Fibroblast of the aortic adventitia (primary cell): ENCODE results near the gene PINLYP. TPM values are rescaled to one million over a fixed set of nuclear protein-coding genes. Genes with fewer than 3 reads are reported as not detected.

Experiments used
- DNase-seq: peaks from one replicate; pipeline ENCODE4 v3.0.0-alpha.2; 2010; ENCODE audit warnings: low read depth
- H3K4me3 ChIP-seq: 2 replicates; pipeline ENCODE4 v1.5.1; 2011; ENCODE audit warnings: low read depth, mild to moderate bottlenecking, control low read depth, low read length, moderate library complexity
- total RNA-seq: library from RNA; depleted of rRNA; stranded (reverse); fragments of >200 nt; gene quantifications from 2 replicates; pipeline ENCODE4 v1.2.3, GENCODE V29; 2012; ENCODE audit warnings: low replicate concordance
- TF ChIP-seq, protein P1 (sequence below): IDR thresholded peaks from 2 replicates; pipeline ENCODE4 v1.5.1; 2011; ENCODE audit warnings: mild to moderate bottlenecking, low read length, control low read depth, inconsistent platforms; ENCODE audit not compliant: insufficient read depth

Gene PINLYP
- total RNA-seq, 1 donor, result 6.4 TPM

DNA sequence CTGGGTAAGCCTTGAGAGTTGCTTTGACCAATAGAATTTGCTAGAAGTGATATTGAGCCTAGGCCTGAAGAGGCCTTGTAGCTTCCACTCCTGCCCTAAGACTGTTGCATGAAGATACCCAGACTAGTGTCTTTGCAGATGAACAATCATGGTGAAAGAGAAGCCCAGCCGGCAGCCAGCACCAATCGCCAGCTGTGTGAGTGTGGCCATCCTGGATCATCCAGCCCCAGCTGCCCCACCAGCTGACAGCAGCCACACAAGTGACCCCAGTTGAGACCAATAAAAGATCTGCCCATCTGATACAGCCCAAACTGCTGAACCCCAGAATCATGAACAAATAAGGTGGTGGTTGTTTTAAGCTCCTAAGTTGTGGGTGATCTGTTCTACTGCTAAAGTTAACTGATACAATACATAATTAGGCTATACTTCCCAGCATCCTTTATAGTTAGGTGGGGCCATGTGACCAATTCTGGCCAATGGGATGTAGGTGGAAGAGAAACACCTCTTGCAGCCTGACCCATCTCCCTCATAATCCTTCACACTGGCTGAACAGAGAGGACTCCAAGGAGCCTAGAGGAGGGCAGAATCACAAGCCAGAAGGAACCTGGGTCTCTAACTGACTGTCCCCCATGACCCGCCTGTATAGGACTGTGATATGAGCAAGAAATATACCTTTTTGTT is 53.2 kb downstream of the PINLYP start:
- no peak overlapping the region for H3K4me3 ChIP-seq
- TF ChIP-seq, protein P1, sequence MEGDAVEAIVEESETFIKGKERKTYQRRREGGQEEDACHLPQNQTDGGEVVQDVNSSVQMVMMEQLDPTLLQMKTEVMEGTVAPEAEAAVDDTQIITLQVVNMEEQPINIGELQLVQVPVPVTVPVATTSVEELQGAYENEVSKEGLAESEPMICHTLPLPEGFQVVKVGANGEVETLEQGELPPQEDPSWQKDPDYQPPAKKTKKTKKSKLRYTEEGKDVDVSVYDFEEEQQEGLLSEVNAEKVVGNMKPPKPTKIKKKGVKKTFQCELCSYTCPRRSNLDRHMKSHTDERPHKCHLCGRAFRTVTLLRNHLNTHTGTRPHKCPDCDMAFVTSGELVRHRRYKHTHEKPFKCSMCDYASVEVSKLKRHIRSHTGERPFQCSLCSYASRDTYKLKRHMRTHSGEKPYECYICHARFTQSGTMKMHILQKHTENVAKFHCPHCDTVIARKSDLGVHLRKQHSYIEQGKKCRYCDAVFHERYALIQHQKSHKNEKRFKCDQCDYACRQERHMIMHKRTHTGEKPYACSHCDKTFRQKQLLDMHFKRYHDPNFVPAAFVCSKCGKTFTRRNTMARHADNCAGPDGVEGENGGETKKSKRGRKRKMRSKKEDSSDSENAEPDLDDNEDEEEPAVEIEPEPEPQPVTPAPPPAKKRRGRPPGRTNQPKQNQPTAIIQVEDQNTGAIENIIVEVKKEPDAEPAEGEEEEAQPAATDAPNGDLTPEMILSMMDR, result no peak
- DNase-seq, result no peak

DNA sequence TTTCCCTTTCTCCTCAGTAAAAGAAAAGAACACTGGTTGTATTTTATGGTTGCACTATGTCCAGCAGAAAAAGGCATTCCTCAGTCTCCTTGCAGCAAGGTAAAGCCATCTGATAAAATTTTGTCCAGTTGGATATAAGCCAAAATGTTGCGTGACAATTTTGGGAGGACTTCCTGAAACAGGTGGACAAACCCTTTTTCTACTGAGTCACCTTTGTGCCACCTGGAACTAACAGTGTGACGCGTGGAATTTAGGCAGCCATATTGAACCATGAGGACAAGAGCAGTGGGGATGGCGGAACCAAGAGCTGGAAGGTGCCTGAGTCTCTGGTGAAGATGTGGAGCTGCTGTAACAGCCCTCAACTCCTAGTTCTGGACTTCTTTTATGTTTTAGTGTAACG is 55.9 kb downstream of the PINLYP start:
- no peak for DNase-seq
- TF ChIP-seq, protein P1, result no peak
- H3K4me3 ChIP-seq, result no peak overlapping the region

Other genes with a start within 250 kb of the PINLYP start
- gene CD177, start 222.1 kb upstream of the PINLYP start, total RNA-seq, result 0.27 and 0.33 TPM in 2 replicates
- gene TEX101, start 160.9 kb upstream of the PINLYP start, total RNA-seq, result not detected in 2 replicates
- 0.36 TPM in 1 of 2 replicates, not detected in the other for gene LYPD3, start 110.2 kb upstream of the PINLYP start, total RNA-seq
- 8.0 and 11.4 TPM in 2 replicates for gene PHLDB3, start 71.1 kb upstream of the PINLYP start, total RNA-seq
- gene ETHE1, start 48.6 kb upstream of the PINLYP start, total RNA-seq, result 11.3 and 78.2 TPM in 2 replicates
- gene ZNF575, start 42.6 kb upstream of the PINLYP start, total RNA-seq, result 0.63 TPM in 1 of 2 replicates, not detected in the other
- gene XRCC1, start 274 bp upstream of the PINLYP start, total RNA-seq, result 23.5 and 32.9 TPM in 2 replicates
- 17.5 and 32.3 TPM in 2 replicates for gene IRGQ, start 20.3 kb downstream of the PINLYP start, total RNA-seq
- 10.0 and 10.3 TPM in 2 replicates for gene ZNF576, start 20.8 kb downstream of the PINLYP start, total RNA-seq
- gene SRRM5, start 36.3 kb downstream of the PINLYP start, total RNA-seq, result 0.09 TPM in 1 of 2 replicates, not detected in the other
- 14.0 and 34.8 TPM in 2 replicates for gene ZNF428, start 43.8 kb downstream of the PINLYP start, total RNA-seq
- gene CADM4, start 64.0 kb downstream of the PINLYP start, total RNA-seq, result 0.27 and 1.1 TPM in 2 replicates
- gene PLAUR, start 94.4 kb downstream of the PINLYP start, total RNA-seq, result 46.3 and 73.6 TPM in 2 replicates
- gene IRGC, start 140.3 kb downstream of the PINLYP start, total RNA-seq, result not detected in 2 replicates
- gene SMG9, start 179.2 kb downstream of the PINLYP start, total RNA-seq, result 18.6 and 25.0 TPM in 2 replicates
- 1.2 and 39.9 TPM in 2 replicates for gene KCNN4, start 205.2 kb downstream of the PINLYP start, total RNA-seq
- 0.72 and 1.1 TPM in 2 replicates for gene LYPD5, start 226.6 kb downstream of the PINLYP start, total RNA-seq